A673 (cell line): ENCODE measurements around the gene CLCNKB. TPM values are rescaled to one million over a fixed set of nuclear protein-coding genes. Genes with fewer than 3 reads are reported as not detected.

Source experiments
- BruUV-seq: library from RNA; stranded (reverse); fragments of 400-500 nt; replicated peaks from 2 replicates; lab custom pipeline; 2021; lab: Mats Ljungman, UMichigan
- CTCF ChIA-PET: fragments of 300-600 bp; sonication (Branson Sonifier 250); formaldehyde crosslinking; loops from one replicate; lab custom pipeline; 2022; ENCODE audit warnings: antibody characterized with exemption; lab: Charles Lee
- POLR2A ChIA-PET: fragments of 300-600 bp; sonication (Branson Sonifier 250); formaldehyde crosslinking; loops from one replicate; lab custom pipeline; 2022; ENCODE audit warnings: antibody characterized with exemption; ENCODE audit not compliant: low non-redundant PET; lab: Charles Lee
- DNase-seq: peaks from one replicate; pipeline ENCODE4 v3.0.0-alpha.2; 2015; ENCODE audit warnings: low spot score
- H3K27ac ChIP-seq: fragments of 200-600 bp; sonication (generic); 2 replicates; pipeline ENCODE4 v1.5.1; 2016; ENCODE audit warnings: mixed run types, low read depth, mild to moderate bottlenecking, mixed read lengths, antibody characterized with exemption, low read length; ENCODE audit not compliant: poor library complexity, severe bottlenecking
- H3K27me3 ChIP-seq: fragments of 200-600 bp; sonication (generic); replicated peaks from 2 replicates; pipeline ENCODE4 v1.6.1; 2017; ENCODE audit warnings: mixed run types, low read depth, mild to moderate bottlenecking, mixed read lengths, antibody characterized with exemption, low read length; ENCODE audit not compliant: insufficient read depth, poor library complexity
- H3K36me3 ChIP-seq: fragments of 200-600 bp; sonication (generic); 2 replicates; pipeline ENCODE4 v1.6.1; 2016; ENCODE audit warnings: mixed run types, mild to moderate bottlenecking, mixed read lengths, antibody characterized with exemption, low read length; ENCODE audit not compliant: insufficient read depth, poor library complexity, severe bottlenecking
- H3K4me1 ChIP-seq: fragments of 200-600 bp; sonication (generic); 2 replicates; pipeline ENCODE4 v1.6.1; 2017; ENCODE audit warnings: mixed run types, mild to moderate bottlenecking, mixed read lengths, antibody characterized with exemption, low read length; ENCODE audit not compliant: insufficient read depth, poor library complexity, severe bottlenecking
- H3K4me3 ChIP-seq: fragments of 200-600 bp; sonication (generic); 2 replicates; pipeline ENCODE4 v1.5.1; 2016; ENCODE audit warnings: low read depth, mixed run types, mild to moderate bottlenecking, mixed read lengths, low read length; ENCODE audit not compliant: poor library complexity, severe bottlenecking
- H3K9me3 ChIP-seq: fragments of 200-600 bp; sonication (generic); 2 replicates; pipeline ENCODE4 v1.6.1; 2016; ENCODE audit warnings: mixed run types, low read depth, mild to moderate bottlenecking, mixed read lengths, antibody characterized with exemption, low read length; ENCODE audit not compliant: poor library complexity, severe bottlenecking
- CTCF ChIP-seq: fragments of 300-800, 200-600 bp; sonication (generic); conservative IDR thresholded peaks from 2 replicates; pipeline ENCODE4 v1.5.1; 2017; ENCODE audit warnings: low read depth, mild to moderate bottlenecking, antibody characterized with exemption, low read length, moderate library complexity, mixed read lengths
- EZH2 ChIP-seq: fragments of 200-600 bp; sonication (generic); IDR thresholded peaks from 2 replicates; pipeline ENCODE4 v1.6.1; 2017; ENCODE audit warnings: borderline replicate concordance, low read depth, mild to moderate bottlenecking, mixed read lengths, antibody characterized with exemption, low read length; ENCODE audit not compliant: poor library complexity, severe bottlenecking
- intact Hi-C: fragments of 100-400 bp; cut with micrococcal nuclease; formaldehyde crosslinking; loops from one replicate; pipeline ENCODE4 v1.10.0; 2022; ENCODE audit not compliant: unreplicated experiment
- total RNA-seq: library from RNA; stranded (reverse); gene quantifications from 2 replicates; pipeline ENCODE4 v1.2.3, GENCODE V29; 2021

The CLCNKB gene
- total RNA-seq, 1 experiment from 2014 or later = 0.13 TPM

- Histone ChIP-seq H3K27me3 (no peaks in the 10 kb centered on the region), H3K4me3 (no peak overlapping the region), H3K27ac (no peak overlapping the region), H3K9me3 (no peaks in the 10 kb centered on the region), H3K4me1 (no peaks in the 10 kb centered on the region), H3K36me3 (no peaks in the 10 kb centered on the region)
- no TSS peak for BruUV-seq
- intact Hi-C loops = no loop called here
- TF ChIP-seq CTCF = no peak
- no peak for TF ChIP-seq EZH2
- ChIA-PET POLR2A (no interaction called here), CTCF (no interaction called here)
- no peak for DNase-seq
These were observed 24.4 kb downstream of the CLCNKB start for GRCh38 chr1:16067933-16068332.

- TF ChIP-seq EZH2 = no peak
- no peak for TF ChIP-seq CTCF
- H3K36me3 ChIP-seq = no peaks in the 10 kb centered on the region
- H3K9me3 ChIP-seq = no peaks in the 10 kb centered on the region
- CTCF ChIA-PET = no interaction called here
- POLR2A ChIA-PET = no interaction called here
- no peaks in the 10 kb centered on the region for H3K27me3 ChIP-seq
- DNase-seq = no peak
- BruUV-seq = no TSS peak
- H3K4me1 ChIP-seq = no peaks in the 10 kb centered on the region
- no peak overlapping the region for H3K4me3 ChIP-seq
- no peak overlapping the region for H3K27ac ChIP-seq
- intact Hi-C loops = no loop called here
These were observed 25.0 kb downstream of the CLCNKB start for GRCh38 chr1:16068356-16069270.

DNA sequence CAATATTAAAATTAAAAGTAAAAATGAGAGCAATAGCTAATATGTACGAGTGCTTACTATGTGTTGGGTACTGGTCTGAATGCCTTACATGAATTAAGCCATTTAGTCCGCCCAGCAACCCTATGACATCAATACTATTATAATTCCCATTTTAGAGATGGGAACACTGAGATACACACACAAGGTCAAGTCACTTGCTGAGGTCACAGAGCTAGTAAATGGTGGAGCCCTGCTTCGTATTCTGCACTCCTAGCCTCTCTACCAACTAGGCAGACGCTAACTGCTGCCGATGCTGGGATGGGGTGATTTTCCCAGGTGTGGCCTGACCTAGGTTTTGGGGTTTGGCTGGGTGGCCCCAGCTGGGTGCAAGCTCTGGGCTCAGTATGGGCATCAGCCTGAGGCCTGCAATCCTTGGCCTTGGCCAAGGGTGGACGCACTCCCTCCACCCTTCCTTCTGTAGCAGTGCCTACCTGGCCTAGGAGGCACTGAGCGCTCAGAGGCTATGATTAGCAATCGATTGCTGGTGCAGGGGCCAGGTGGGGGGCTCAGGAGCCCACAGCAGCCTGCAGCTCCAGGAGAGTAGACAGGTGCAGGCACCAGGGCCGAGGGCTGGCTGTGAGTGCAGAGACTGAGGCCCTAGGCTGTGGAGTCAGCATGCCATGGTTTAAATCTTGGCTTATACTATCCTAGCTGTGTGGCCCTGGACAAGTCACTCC, 27.2 kb downstream of the CLCNKB start:
- Histone ChIP-seq H3K27me3 (no peaks in the 10 kb centered on the region), H3K9me3 (no peaks in the 10 kb centered on the region), H3K36me3 (no peaks in the 10 kb centered on the region), H3K4me1 (no peaks in the 10 kb centered on the region), H3K4me3 (no peak overlapping the region), H3K27ac (no peak overlapping the region)
- BruUV-seq = no TSS peak
- intact Hi-C loops = no loop called here
- POLR2A ChIA-PET = no interaction called here
- DNase-seq = no peak
- TF ChIP-seq EZH2 = no peak
- TF ChIP-seq CTCF = no peak
- CTCF ChIA-PET = no interaction called here
